ENCODE data around the gene FOXD1.
"Not testable (repeated sequence)": the region's sequence is repeated elsewhere in the genome, so short reads cannot be mapped to it uniquely, and the experiment has no call there.

The FOXD1 gene

DNA sequence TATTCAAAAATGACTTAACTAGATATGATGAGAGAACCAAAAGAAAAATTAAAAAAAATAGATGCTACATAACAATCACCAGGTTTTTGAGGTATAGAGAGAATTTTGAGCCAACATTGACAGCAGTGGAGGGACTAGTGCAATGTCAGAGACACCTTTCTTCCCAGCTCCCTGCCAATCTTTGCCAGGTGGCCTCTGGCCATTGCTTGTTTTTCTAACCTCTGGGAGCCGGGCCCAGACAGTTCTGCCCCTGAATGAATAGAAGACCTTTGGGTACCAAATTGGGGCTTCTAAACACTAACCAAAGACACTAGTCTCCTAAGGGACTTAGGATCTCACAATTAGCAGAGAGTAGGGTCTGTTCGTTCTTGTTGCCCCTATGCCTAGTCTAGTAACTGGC, 33.4 kb downstream of the FOXD1 start:
- DNase-seq: no peak

DNA sequence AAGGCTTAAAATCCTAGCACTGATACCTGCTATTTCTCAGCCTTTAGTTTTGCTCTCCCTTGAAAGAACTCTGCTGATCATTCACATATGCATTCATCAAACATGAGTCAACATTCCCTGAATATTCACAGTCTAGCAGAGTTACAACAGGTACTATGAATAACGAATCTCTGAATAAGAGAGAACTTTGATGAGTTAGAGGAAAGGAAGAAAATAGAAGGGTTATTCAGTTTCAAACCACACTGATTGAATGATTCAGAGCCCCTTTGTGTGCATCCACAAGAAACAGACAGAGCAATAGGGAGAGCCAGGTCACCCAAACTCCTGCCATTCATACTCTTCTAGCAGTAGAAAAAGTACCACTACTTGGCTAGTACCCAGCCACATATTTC, 36.0 kb downstream of the FOXD1 start:
- DNase-seq: no peak

DNA sequence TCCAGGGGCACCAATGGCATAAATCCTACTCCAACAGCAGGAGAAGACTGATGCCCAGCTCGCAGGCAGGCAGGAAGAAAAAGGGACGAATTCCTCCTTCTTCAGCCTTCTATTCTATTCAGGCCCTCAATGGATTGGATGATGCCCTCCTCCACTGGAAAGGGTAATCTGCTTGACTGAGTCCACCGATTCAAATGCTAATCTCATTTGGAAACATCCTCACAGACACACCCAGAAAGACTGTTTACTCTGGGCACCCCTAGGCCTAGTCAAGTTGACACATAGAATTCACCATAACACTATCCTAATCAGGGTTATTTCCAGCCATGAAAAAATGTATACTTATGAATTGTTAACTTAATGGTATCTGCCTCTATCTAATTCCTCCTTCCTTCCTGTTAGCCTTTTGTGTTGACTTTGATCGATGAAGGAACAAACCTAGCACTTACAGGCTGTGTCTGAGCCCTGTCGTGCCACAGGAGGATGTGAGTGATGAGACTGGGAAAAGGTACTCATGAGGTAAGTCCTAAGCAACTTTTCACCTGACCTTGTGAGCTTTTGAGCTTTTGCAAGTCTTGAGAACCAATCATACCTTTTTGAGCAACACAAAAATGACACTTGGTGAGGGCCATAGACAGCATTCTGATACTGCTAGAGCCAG, 36.5 kb downstream of the FOXD1 start:
- DNase-seq: no peak

DNA sequence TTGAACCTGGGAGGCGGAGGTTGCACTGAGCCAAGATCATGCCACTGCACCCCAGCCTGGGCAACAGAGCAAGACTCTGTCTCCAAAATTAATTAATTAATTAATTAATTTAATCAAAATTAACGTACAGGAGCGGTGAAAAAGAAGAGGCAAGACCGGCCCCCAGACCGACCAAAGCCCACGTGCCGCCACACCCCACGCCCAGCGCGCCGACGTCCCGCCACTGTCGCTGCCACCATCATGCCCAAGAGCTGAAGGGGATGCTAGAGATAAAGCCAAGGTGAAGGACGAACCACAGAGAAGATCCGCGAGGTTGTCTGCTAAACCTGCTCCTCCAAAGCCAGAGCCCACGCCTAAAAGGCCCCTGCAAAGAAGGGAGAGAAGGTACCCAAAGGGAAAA, 38.6 kb downstream of the FOXD1 start:
- not testable (repeated sequence) for DNase-seq

DNA sequence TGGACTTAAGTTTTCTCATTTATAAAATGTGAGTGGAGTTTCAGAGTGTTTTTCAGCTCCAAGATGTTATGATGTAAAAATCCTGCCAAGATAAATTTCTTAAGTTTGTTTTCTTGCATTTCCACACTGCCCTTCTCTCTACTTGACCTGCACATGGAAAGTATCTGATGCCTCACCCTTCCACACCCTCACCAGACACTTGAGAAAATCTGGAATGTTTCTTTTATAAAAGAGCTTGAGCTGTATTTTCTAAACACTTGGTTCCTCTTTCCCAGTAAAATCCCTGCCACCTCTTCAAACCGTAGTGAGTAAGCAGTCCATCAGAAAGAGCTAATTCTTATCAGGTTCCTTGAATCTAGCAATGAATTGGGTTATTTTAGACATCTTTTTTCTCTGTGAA, 42.9 kb downstream of the FOXD1 start:
- no peak for DNase-seq

DNA sequence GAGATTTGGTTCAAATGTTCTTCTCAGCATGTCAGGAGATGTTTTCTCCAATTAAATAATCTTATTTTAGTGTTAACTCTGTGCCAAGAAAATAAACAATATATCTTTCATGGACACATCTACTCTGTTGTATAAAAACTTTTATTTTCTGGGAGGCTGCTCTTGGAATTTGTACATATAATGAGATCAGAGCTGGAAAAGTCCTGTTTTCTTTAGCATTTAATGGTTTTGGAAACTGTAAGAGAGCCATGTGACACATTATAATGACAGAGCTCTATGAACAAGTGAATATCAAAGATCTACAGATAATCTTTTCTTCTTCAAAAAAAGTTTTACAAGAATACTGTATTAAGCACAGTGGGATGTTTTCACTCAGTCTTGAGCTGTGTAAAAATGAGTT, 48.8 kb downstream of the FOXD1 start:
- DNase-seq: no peak
